NCI-H526 (cell line): ENCODE measurements around the gene PSMD13.
"Not testable (repeated sequence)": the region's sequence is repeated elsewhere in the genome, so short reads cannot be mapped to it uniquely, and the experiment has no call there.

ENCODE experiments used
- DNase-seq, 2 experiments: peaks; one replicate each; lab custom pipeline; 2025; lab: John Stamatoyannopoulos, UW

The PSMD13 gene

GRCh38 chr11:250274-250673, 13.5 kb downstream of the PSMD13 start:
- DNase-seq: no peak

DNA sequence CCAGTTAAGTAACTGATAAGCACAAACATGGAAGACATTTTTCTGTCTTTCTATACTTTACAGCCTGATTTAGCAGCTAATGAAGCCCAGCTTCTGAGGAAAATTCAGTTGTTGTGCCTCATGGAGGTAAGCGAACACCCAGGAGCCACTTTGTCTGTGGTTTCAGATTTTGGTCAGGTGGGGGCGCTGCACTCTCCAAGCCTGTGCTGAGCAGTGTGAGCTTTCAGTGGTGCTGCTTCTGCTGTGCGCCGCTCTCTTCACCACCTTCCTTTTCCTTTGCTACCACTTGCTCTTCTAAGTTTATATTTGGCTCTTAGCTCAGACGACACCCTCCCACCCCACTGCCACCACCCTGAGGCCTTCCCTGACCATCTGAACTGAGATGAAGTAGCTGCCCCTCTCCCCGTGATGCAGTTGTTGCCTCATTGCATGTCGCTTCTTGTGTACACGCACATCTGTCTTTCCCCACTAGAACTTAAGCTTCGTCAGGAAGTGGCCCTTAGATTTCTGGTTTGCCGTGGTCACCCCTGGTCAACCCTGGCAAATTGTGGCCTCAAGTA, 14.0 kb downstream of the PSMD13 start:
- peak; percentile 19 to 71 for DNase-seq

- DNase-seq: no peak
Measured at GRCh38 chr11:251550-251949, 14.8 kb downstream of the PSMD13 start.

- DNase-seq: no peak
Measured at GRCh38 chr11:252666-253065, 15.9 kb downstream of the PSMD13 start.

DNA sequence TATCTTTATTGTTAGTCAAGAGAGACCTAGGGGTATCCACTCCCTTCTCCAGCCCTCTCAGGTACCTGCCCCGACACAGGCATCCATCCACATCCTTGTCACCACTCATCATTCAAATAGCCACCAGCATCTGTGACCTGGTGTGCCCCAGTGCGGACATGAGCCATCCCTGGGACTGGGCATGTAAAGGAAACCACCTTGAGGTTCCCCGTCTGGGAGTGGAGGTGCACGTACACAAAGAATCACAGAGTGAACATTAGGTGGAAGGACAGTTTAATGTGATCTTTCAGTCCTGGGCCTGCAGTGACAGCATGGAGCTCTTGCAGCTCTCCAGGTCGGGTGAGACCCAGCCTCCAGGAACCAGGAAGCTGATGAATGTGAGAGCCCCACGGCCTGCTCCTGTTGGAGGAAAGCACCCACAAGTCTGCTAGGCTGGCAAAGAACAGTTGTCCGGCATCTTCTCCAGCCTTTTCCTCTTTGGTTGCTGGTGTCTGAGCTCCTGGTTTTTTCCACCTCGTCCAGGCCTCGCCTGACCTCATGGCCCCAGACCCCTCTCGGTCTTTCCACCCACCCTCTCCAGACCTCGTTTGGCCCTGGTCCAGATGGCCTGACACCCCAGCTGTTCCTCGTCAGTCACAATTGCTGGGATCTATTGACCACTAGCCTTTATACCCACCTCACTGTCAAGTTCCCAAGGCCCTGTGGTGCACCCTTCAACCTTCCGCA, 16.5 kb downstream of the PSMD13 start:
- no peak for DNase-seq

- no peak for DNase-seq
Measured at GRCh38 chr11:253886-254270, 17.1 kb downstream of the PSMD13 start.

DNA sequence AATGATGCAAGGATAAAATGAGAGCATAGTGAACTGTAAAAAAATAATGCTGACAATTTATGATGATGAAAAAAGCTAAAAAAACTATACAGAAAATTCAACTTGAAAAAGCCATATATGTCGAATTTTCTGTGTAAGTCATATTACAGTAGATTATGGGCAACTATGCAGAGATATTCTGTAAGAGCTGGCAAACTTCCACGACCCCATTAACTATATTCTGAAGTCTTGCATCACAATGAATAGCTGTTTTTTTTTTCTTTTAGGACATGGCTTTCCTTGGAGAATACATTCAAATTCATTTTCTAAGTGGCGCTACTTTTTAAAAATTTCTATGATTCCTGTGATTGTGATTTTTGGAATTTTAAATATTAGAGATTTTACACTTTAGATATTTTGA, 18.4 kb downstream of the PSMD13 start:
- no peak for DNase-seq

DNA sequence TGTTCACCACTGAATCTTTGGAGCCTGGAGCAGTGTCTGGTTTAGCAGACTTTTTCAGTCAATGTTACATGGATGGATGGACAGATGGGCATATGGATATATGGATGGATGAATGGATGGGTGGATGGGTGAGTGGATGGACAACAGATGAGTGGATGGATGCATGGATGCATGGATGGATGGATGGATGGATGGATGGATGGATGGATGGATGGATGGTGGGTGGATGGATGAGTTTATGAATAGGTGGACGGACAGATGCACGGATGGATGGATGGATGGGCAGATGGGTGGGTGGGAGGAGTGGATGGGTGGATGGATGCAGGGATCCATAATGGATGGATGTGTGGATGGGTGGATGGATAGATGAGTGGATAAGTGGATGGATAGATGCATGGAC, 19.0 kb downstream of the PSMD13 start:
- DNase-seq: no peak

DNA sequence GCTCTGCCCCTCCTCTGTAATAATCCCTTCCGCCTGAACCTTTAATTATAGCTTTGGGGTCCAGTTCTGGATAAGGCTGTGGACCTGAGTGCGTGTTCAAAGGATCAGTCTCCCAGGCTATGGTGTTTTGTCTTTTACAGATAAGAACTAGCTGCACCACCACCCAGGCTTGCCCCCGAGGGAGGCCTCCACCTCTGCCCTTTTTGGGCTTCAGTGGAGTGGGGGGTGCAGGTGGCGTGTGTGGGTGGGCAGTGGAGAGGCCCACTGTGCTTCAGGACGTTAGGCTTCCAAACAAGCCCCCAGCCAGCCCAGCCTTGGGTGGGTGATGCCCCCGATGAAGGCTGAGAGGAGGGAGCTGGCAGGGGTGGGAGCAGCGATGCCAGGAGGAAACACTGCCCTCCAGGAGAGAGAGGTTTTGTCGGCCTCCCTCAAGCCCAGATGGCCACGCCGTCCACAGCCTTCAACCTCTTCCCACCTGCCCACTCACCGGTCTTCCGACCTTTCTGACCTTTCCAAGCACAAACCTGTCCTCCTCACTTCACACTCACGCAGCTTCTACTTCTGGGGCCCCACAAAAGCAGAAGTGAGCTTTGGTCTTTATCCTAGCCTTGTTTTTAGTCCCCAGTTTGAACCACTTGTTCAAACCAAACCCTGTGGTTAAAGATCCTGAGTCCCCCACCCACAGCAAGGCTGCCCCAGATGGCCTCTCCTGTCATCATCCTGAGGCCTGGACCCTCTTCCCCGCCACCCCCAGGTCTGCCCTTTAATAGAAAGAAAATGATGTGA, 20.4 kb downstream of the PSMD13 start:
- DNase-seq: no peak

- DNase-seq: peak in 1 of 2 experiments; percentile 39
Measured at GRCh38 chr11:257766-258493, 21.2 kb downstream of the PSMD13 start.

DNA sequence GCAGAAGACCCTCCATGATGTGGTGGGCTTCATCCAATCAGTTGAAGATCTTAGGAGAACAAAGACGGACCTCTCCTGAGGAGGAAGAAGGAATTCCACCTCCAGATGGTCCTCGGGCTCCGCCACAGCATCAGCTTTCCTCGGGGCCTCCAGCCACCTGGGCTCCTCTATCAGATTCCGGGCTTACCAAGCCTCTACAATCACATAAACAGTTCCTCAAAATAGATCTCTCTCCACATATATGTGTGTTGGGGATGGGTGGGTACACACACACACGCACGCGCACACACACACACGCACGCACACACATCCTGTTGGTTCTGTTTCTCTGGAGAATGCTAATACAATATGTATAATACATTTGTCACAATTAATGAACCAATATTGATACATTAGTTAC, 22.6 kb downstream of the PSMD13 start:
- no peak for DNase-seq

DNA sequence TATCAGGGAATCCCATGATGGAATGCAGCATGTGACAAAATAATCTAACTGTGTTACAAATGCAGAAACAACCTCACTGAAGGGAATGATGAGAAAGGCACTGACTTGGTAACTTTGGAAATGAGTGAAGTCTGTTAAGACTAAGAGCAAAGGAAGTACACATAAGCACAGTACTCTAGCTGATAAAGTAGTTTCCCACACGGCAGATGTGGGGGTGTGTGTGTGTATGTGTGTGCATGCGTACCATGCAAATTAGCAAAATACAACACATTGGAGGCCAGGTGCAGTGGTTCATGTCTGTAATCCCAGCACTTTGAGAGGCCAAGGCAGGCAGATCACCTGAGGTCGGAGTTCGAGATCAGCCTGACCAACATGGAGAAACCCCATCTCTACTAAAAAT, 24.8 kb downstream of the PSMD13 start:
- no peak for DNase-seq

DNA sequence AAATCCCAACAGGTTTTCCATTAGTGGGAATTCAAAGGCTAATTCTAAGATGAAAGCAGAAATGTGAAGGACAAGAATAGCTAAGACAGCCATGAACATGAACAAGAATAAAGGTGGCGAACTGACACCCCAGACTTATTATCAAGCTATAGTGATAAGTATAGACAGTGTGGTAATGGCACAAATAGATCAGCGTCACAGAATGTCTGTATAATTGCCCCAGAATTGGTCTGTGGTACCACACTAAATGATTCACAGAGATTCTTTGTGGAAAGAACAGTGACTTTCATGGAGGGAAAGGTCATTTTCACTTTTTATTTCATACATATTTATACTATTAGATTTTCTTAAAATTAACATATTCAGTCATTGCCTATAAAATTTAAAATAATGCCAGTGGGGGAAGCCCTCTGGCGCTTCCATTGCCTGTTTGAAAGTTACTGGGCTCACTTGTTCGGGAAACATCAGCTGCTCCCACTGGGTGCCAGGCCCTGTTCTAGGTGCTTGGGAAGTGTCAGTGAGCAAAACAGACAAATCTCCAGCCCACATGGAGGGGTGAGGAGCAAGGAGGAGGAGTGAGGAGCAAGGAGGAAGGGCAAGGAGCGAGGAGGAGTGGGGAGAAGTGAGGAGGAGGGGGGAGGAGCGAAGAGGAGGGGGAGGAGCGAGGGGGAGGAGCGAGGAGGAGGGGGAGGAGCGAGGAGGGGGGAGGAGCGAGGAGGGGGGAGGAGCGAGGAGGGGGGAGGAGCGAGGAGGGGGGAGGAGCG, 30.1 kb downstream of the PSMD13 start:
- no peak for DNase-seq

DNA sequence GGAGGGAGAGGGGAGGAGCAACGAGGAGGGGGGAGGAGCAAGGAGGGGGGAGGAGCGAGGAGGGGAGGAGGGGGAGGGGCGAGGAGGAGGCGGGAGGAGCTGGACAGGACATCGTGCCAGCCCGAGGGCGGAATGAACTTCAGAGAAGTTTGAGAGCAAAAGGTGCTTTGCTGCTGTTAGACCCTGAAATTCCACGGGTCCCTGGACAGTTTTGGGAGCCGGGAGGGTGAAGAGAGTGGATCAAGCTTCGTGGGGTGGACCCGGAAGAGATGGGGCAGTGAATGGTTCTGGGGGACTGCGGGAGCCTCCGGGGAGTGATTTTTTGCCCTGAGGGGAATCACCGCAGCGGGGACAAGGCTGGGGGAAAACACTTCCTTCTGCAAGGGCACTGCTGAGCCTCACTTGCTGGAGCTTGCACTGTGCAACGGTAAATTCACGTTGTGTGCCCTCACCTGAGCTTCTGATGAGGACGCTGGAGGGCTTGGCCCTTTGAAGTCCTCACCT, 30.8 kb downstream of the PSMD13 start:
- DNase-seq: no peak

DNA sequence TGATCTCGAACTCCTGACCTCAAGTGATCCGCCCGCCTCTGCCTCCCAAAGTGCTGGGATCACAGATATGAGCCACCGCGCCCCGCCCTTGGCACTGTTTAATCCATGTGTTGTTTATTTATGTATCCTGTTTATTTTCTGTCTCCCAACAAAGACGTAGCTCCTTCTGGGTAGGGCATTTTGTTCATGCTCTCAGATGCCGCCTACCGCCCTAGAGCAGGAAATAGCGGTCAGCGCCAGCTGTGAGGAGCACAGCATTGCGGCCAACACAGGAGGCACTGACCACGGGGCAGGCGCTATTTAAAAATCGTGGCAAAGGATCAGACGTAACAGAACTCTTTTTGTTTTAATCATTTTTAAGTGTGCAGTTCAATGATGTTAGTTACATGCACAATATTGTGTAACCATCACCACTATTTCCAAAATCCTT, 32.0 kb downstream of the PSMD13 start:
- not testable (repeated sequence) for DNase-seq

- DNase-seq: no peak
Measured at GRCh38 chr11:269146-269890, 32.5 kb downstream of the PSMD13 start.

- DNase-seq: no peak
Measured at GRCh38 chr11:270451-271318, 33.9 kb downstream of the PSMD13 start.

DNA sequence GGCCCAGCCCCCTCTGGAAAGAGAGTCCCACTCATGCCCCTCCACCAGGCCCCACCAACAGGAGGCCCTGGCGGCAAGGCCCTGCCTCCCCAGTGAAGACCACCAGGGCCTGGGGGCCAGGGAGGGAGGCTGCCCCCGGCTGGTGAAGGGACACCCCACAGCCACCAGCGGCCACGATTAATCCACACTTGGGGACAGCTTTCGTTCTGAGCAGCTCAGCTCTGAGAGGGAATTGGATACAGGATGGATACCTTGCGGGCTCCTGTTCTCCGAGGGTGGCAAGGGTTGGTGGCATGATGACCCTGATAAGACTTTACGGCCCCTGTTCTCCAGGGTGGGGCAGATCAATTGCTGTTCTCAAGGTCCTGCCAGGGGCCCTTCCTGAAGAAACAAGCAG, 34.5 kb downstream of the PSMD13 start:
- no peak for DNase-seq

GRCh38 chr11:272195-272930, 35.6 kb downstream of the PSMD13 start:
- no peak for DNase-seq
